RWPE2 (cell line): ENCODE data around the gene DGLUCY.

Experiments used
- ATAC-seq: fragments of 200-7000 bp; cut with Tn5 transposase; 3 replicates; pipeline ENCODE4 v1.9.1; 2021; ENCODE audit warnings: low read depth
- DNase-seq: peaks from one replicate; pipeline ENCODE4 v3.0.0-alpha.2; 2020; ENCODE audit warnings: low spot score
- H3K27ac ChIP-seq: fragments of 450-650 bp; 2 replicates; pipeline ENCODE4 v1.5.1; 2017; ENCODE audit warnings: mild to moderate bottlenecking; ENCODE audit not compliant: poor library complexity, severe bottlenecking
- H3K27me3 ChIP-seq: fragments of 250-450 bp; sonication (Bioruptor Pico); 2 replicates; pipeline ENCODE4 v1.5.1; 2021; ENCODE audit warnings: mild to moderate bottlenecking, moderate library complexity; ENCODE audit not compliant: insufficient read depth, poor library complexity, severe bottlenecking
- H3K36me3 ChIP-seq: fragments of 250-450 bp; sonication (Bioruptor Pico); 2 replicates; pipeline ENCODE4 v1.5.1; 2020; ENCODE audit warnings: low read depth, mild to moderate bottlenecking, moderate library complexity
- H3K4me1 ChIP-seq: fragments of 250-450 bp; sonication (Bioruptor Pico); 2 replicates; pipeline ENCODE4 v1.5.1; 2021; ENCODE audit warnings: mild to moderate bottlenecking, moderate library complexity; ENCODE audit not compliant: insufficient read depth, poor library complexity, severe bottlenecking
- H3K4me3 ChIP-seq: fragments of 250-450 bp; sonication (Bioruptor Pico); 2 replicates; pipeline ENCODE4 v1.5.1; 2021; ENCODE audit warnings: mild to moderate bottlenecking, moderate library complexity; ENCODE audit not compliant: severe bottlenecking
- H3K9me3 ChIP-seq: fragments of 250-450 bp; sonication (Bioruptor Pico); 2 replicates; pipeline ENCODE4 v1.5.1; 2021; ENCODE audit warnings: mild to moderate bottlenecking, moderate library complexity; ENCODE audit not compliant: severe bottlenecking
- CTCF ChIP-seq: fragments of 450-650 bp; IDR thresholded peaks from one replicate; pipeline ENCODE4 v1.5.1; 2017; ENCODE audit warnings: mild to moderate bottlenecking, moderate library complexity; ENCODE audit not compliant: poor library complexity, severe bottlenecking

Gene DGLUCY

GRCh38 chr14:91250912-91251311, 137.0 kb downstream of the DGLUCY start:
- Histone ChIP-seq H3K36me3 (no peaks in the 10 kb centered on the region), H3K4me3 (no peak overlapping the region), H3K27me3 (no peaks in the 10 kb centered on the region), H3K4me1 (no peaks in the 10 kb centered on the region), H3K9me3 (no peaks in the 10 kb centered on the region), H3K27ac (no peak overlapping the region)
- TF ChIP-seq CTCF = no peak
- DNase-seq (no peak), ATAC-seq (no peak)

GRCh38 chr14:91252871-91253794, 139.3 kb downstream of the DGLUCY start:
- ATAC-seq = peak; percentile 18
- Histone ChIP-seq H3K4me3 (peak overlapping the region; percentile 49), H3K27ac (peak overlapping the region; percentile 19), H3K27me3 (no peaks in the 10 kb centered on the region), H3K9me3 (no peaks in the 10 kb centered on the region), H3K36me3 (no peaks in the 10 kb centered on the region), H3K4me1 (peaks cover 14% of the 10 kb centered on the region)
- no peak for DNase-seq
- no peak for TF ChIP-seq CTCF

GRCh38 chr14:91253795-91254323, 140.0 kb downstream of the DGLUCY start:
- Histone ChIP-seq H3K9me3 (no peaks in the 10 kb centered on the region), H3K27ac (peak overlapping the region; percentile 19), H3K4me3 (peak overlapping the region; percentile 49), H3K27me3 (no peaks in the 10 kb centered on the region), H3K4me1 (peaks cover 16% of the 10 kb centered on the region), H3K36me3 (no peaks in the 10 kb centered on the region)
- DNase-seq = no peak
- no peak for TF ChIP-seq CTCF
- no peak for ATAC-seq

- Histone ChIP-seq H3K9me3 (no peaks in the 10 kb centered on the region), H3K27me3 (no peaks in the 10 kb centered on the region), H3K36me3 (no peaks in the 10 kb centered on the region), H3K27ac (peak overlapping the region; percentile 19), H3K4me1 (peaks cover 16% of the 10 kb centered on the region), H3K4me3 (no peak overlapping the region)
- TF ChIP-seq CTCF = no peak
- DNase-seq (no peak), ATAC-seq (no peak)
Measured at GRCh38 chr14:91254461-91254860, 140.6 kb downstream of the DGLUCY start.
